HTR-8/SVneo (cell line): ENCODE measurements around the gene DPM2.

Experiments
- DNase-seq: peaks from one replicate; pipeline ENCODE4 v3.0.0; 2011; ENCODE audit warnings: low spot score, mixed read lengths; ENCODE audit not compliant: insufficient read length
- FAIRE-seq: peaks from 2 replicates; lab custom pipeline; 2011; peaks lifted over from hg19 to GRCh38; lab: Jason Lieb, UNC

DPM2 gene, protein sequence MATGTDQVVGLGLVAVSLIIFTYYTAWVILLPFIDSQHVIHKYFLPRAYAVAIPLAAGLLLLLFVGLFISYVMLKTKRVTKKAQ

DNA sequence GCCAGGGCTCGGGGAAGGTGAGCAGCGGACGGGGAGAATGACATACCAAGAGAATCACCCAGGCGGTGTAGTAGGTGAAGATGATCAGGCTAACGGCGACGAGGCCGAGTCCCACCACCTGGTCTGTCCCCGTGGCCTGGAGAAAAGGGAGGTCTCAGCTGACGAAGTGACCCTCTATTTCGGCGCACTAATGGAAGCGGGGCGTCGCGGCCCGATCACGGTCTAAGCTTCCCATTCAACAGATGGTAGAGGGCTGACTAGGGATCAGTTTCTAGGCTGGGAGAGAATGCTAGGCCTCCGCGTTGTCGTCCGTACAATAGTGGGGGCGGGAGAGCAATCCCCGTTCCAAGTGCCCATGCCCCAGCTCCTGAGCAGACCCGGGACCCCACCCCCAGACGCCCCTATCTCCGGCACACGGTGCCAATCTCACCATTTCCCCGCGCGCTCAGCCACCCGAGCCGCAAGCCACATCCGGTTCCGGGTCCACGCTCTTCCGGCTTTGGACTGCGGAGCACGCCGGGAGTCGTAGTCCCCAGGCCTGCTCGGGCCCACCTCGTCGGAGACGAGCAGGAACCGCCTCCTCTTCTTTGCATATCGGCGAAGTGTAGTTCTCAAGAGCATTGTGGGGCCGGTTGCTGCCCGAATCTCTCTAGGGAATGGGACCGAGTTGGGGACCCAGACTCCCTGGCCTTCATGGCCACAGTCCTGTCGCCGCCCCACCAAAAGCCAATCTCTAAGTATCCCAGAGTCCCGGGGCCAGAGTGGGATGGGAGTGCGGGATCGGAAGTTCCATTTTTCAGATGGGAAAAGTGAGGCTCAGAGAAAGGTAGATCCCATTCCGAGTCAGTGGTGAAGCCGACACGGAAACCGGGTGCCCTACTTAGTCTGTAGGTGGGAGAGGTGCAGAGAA is at the start of gene DPM2:
Gene DPM2, minus strand, starts transcription at position 467 of the 910 bp plus-strand sequence. Its CDS starts 34 bp downstream, at position 433.
- peak; percentile 20 for FAIRE-seq
- peak; percentile 90 for DNase-seq

DNA sequence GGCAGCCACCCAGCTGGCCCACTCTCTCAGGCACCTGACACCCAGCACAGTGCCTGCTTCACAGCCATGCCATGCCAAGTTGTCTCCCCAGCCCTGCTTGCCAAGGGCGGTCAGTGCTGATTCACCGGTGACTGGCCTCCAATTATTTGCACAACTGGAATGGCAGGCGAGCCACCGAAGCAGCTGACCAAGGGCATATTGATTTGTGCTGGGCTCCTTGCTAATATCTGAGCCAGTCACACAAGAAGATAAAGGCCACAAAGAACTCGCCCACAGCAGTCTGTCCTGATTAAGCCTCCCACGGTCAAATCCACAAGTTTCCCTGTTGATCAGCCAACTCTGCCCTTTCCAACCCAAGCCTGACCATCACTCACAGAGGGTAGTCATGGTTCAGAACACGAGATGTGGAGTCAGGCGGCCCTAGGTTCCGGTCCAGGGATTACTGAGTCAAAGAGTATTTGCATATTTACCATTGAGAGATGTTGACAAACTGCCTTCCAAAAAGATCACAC is 49.5 kb upstream of the DPM2 start:
- no peak for DNase-seq
- no peak for FAIRE-seq

DNA sequence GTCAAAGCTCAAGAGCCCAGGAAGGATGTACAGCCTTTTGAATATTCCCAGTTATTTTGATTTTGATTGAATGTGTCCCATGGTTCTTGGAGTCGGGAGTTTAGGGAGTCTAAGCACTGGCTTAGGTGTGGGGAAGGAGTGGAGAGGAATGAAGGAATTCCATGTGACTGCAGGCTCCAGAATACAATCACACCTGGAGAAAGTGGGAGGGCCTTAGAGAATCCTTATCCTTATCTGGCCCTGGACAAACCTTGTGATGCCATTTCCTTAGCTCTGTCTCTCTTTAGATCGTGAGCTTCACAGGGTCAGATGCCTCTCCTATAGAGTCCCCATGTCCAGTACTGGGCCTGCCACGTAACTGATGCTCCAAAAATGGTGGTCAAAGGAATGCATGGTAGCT is 47.4 kb upstream of the DPM2 start:
- no peak for FAIRE-seq
- DNase-seq: no peak

DNA sequence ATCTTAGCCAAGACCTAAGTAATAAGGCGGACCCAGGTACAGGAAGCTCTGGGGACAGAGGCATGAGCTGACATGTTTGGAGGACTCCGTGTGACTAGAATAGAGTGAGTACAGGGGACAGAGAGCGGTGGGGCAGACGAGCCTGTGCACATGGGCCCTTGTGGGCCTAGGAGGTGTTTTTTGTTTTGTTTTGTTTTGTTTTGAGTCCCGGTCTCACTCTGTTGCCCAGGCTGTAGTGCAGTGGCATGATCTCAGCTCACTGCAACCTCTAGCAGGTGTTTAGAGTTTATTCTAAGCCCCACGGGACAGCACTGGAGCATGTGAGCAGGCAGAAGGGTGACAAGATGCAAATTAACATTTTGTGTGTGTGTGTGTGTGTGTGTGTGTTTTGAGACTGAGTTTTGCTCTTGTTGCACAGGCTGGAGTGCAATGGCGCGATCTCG is 46.2 kb upstream of the DPM2 start:
- DNase-seq (no peak), FAIRE-seq (no peak)

DNA sequence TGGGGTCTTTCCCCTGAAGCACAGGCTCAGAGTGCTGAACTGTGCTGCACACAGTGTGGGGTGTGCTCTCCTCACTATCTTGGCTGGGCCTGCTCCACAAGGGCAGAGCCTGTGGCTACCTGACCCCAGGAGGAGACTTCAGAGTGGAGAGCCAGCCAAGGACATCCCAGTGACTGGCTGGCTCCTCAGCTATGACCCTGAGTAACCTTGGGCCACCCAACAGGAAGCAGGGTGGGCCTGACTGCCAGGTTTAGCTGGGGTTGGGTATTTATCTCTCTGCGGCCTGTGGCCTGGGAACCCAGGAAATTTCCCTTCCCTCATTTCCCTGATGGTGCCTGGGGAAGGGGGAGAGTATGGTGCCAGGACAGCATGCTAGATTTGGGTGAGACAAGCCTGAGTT is 45.3 kb upstream of the DPM2 start:
- FAIRE-seq (no peak), DNase-seq (no peak)

DNA sequence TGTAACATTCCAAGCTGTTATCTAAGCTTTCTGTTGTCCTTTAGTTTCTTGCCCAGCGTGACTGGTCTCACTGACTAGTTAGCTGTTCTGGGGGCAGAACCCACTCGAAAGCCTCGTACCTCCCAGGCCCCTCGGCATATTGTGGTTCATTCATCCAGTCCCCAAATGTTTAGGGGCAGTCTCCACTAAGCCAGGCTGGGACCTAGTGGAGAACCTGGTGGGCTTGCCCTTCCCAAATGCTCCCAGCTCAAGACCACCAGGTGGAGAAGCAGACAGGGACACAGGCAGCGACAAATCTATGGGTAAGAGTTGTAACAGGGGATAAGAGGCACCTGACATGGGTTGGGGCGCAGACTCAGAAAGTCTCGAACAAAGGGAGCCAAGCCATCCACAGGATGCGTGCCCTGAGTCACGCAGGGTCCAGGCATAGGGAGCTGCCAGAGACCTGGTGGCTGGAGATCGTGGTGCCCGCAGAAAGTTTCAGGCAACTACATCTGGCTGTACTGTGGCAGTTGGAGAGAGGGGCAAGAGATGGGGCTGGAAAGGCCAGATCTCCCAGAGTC is 44.0 kb upstream of the DPM2 start:
- DNase-seq: no peak
- no peak for FAIRE-seq

DNA sequence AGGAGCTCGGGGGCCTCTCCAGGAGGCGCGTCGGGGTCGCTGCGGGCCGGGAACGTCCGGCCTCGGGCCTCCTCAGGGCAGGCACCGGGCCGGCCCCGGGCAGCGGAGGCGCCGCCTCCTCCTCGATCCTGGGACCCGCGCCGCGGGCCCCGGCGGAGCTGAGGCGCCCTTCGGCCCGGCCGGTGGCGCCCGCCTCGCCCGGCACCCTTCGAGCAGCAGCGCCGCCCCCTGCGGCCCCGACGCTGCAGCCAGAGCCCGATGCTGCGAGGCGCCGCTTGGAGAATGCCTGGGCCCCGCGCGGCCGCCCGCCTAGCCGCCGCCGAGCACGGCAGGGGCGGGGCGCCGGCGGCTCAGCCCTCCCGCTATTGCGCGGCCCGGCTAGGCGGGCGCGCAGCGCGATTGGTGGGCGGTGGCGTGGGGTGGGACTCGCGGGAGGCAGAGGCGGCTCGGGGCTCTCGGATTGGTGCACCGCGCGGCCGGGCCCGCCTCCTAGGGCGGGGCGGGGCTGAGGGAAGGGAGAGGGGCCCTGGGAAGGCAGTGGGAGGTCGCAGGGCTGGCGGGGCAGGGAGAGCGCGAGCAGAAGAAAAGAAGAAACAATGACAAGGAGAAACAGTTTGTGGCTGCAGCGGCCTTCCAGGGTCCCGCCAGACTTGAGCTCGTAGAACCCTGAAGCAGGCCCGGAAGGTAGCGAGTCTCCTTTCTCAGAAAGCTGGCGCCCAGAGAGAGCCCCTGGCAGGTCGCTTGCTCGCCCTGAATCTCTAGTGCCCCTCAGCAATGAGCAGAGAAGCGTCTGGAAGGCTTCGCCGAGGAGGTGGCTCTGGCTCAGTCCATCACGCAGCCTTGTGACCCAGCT is 43.3 kb upstream of the DPM2 start, which contains the start of gene EEIG1:
Gene EEIG1, minus strand, starts transcription at position 284 of the 853 bp plus-strand sequence. CDS start 852 bp downstream, outside the sequence.
- DNase-seq: peak; percentile 88
- FAIRE-seq: no peak

DNA sequence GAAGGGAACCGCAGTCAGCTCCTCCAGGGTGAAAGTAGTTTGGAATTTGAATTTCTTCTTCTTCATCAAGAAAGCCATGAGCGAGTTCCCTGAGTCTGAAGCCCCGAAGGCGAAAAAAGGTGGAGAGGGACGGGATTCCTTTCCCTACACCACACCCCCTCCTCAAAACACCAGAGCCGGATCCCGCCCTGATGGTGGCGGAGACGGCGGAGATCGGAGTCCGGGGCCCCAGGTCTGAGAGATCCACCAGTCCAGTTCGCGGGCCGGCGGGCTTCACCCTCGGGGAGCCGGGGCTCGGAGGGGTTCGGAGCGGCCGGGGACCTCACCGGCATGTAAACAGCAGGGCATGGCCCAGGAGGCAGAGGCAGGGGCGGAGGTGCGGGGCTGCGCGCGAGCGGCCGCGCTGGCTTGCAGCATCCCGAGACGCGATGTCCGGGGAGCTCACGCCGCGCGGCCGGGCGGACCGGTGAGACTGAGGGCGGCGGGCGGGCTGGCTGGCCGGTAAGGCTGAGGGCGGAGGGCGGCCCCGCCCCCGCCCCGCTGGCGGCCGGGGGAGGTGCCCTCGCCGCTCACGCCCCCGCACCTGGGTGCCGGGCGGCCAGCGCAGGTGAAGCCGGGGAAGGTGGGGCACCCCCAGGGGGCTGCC is 42.5 kb upstream of the DPM2 start:
- DNase-seq (no peak), FAIRE-seq (no peak)

DNA sequence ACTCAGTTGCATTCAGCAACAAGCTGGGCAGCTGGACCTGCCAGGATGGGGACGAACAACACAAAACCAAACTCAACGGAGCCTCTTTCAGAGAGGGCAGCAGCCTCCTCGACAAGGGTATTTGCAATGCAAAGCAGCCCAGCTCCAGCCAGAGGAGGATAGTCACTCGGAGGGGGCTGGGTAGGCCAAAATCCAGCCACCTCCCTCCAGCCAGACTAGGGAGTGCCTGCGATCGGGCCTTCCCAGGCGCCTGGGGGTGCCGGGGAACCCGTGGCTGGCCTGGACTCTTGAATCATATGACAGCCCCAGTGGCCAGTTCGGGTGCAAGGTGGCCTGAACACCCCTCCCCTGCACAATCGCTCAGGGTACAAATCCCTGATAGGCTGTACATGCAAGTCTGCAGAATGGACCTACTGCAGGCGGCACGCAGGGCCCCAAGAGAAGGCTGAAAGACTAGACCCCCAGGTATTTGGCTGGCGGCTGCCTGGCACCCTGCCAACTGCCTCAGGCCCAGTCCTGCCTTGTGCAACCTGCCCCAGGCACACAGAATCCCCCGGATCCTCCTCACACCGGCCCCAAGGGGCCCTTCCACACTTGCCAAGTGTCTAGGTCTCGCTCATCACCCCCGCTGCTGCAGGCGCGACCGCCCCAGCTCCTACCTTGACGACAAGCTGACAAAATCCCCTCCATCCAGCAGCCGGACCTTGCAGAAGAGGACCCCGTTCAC is 41.8 kb upstream of the DPM2 start:
- DNase-seq: no peak
- FAIRE-seq: no peak

DNA sequence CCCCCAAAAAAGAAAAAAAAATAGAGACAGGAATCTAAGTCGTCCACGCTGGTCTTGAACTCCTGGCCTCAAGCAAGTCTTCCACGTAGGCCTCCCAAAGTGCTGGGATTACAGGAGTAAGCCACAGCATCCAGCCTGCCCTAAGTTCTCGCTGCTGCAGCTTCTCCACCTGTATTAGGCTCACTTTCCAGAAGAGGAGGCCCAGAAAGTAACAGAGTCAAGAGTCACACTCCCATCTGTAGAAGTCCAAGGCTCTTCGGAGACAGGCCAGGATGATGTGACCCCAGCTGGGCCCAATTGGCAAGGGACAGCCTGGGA is 41.3 kb upstream of the DPM2 start:
- FAIRE-seq (no peak), DNase-seq (no peak)

DNA sequence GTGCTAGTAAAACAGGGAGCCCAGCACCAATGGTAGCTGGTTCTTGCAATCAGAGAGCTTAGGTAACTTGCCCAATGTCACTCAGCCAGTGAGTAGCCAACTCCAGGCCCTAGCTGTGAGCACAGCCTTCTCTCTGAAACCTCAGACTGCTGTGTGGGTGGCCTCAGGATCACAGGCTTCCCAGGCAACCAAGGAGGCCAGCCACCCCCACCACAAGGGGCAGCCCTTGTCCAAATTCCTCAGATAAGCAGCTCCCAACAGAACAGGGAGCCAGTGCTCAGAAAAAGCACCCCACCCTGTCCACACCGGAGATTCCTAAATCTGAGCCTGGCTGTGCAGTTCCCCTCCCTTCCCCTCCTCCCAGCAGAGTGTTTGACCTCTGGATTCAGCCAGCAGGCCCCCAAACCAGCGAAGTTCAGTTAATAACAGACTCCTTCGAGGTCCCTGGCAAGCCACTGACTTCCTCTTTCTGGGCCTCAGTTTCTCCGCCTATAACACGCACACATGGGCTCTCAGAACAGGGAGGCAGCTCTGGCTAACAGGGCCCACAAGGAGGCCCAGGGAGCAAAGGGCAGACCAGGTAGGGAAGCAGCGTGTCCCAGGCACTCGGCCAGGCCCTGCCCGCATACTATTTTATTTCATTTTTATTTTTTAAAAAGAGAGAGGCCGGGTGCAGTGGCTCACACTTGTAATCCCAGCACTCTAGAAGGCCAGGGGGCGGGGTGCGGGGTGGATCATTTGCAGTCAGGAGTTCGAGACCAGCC is 40.4 kb upstream of the DPM2 start:
- FAIRE-seq: no peak
- no peak for DNase-seq

DNA sequence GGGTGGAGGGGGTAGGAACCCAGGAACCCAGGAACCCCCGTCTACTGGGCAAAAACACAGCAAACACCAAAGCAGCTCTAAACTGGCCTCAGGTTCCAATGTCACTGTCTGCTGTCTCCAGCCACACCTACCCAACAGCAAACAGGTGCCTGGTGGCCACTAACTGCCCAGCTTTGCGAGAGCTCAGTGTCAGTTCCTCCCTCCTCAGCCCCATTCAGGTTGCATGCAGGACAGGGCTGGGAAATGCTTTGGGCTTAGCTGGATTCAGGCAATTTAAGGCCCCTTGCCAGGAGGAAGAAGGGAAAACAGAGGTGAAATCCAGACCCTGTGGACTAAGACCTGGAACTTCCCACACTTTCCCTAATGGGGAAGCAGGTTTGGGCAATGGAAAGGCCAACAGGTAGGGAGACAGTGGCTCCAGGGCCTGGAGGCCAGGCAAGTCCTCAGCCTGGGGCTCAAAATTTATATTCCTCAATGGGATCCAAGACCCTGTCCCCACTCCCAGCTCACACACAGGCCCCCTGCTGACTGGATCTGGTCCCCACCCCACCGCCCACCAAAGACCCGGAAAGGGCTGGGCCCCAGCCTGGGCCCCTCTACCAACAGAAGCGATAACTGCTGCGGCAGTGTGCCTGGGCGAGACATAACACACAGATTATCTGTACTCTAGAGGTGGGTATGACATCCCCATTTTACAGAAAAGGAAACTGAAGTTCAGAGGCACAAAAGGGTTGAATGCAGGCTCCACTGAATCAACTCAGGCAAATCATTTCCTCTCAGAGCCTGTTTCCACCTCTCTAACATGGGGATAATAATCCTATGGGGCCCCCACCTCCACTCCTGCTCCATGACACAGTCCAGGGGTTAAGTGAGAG is 39.6 kb upstream of the DPM2 start:
- DNase-seq (no peak), FAIRE-seq (no peak)

DNA sequence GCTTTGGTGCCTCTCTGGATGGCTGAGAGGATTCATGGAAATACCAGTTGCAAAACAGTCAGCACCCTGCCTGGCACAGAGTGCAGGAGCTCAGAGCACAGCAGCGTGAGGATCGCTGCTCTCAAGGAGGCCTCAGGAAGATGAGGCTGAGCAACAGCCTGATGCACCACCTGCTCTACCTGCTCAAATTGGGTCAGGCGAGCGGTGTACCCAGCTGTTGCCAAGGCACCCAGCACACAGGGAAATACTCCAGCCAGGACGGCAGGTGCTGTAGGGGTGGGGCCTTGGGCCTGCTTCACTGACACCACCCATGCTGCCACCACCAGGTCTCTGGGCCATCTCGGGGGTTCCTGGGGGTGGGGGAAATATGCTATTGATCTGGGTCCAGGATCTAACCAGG is 38.8 kb upstream of the DPM2 start:
- FAIRE-seq (no peak), DNase-seq (no peak)

DNA sequence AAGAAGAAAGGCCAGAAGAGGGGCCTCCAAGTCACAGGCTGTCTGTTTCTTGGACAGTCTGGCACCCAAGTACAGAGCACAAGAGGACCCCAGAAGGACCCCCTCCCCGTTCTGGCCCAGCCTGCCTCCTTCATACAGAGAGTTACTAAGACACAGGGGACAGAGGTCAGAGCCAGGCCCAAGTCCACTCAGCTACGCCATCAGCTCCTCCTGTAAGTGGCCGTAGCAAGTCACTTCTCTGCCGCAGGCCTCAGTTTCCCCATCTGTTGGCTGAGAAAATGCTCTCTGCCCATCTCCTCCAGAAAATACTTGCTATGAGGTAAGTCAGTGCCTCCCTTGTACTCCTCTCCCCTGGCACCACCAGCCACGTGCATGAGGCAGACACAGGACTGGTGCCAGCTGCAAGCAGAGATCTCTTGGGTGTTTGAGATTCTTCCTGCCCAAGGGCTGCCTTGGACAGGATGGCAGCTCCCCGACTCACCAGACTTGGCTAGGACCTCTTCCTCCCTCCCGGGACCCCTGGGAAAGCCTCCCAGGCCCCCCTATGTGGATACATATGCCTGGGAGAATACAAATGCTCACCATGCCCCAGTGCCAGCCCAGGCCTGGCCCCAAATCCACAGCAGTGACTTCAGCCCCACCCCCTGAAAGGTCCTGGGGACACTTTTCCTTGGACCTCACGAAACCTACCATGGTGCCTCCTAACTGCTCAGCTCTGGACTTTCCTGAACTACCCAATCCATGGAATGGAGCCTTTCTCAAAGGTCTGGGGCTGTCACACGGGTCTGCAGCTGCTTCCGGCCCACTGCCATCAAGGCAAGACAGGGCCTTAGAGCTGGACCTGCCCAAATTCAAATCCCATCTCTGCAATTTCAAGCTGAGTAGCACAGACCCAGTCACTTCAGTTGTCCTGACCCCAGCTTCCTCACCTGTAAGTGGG is 38.0 kb upstream of the DPM2 start:
- no peak for FAIRE-seq
- DNase-seq: no peak

DNA sequence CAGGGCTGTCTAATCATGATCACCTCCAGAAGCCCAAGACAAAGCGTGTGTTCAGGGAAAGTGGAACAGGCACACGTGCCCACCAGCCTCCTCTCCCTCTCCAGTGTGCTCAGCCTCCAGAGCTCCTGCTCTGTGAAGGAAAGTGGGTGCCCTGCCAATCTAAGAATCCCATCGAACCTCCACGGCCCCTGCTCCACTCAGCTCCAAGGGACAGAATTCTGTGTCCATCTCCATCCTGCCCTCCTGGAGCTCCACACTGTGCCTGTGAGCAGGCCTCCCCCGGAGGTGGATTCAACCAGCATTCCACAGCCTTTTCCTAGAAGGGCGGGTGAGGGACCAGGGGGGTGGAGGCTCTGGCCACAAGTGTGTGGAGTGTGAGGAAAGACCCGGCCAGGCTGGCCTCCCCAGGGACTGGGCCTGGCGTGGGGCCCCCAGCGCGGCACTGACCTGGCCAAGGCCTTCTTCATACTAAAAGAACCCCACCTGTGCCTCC is 37.2 kb upstream of the DPM2 start:
- no peak for DNase-seq
- FAIRE-seq: no peak

DNA sequence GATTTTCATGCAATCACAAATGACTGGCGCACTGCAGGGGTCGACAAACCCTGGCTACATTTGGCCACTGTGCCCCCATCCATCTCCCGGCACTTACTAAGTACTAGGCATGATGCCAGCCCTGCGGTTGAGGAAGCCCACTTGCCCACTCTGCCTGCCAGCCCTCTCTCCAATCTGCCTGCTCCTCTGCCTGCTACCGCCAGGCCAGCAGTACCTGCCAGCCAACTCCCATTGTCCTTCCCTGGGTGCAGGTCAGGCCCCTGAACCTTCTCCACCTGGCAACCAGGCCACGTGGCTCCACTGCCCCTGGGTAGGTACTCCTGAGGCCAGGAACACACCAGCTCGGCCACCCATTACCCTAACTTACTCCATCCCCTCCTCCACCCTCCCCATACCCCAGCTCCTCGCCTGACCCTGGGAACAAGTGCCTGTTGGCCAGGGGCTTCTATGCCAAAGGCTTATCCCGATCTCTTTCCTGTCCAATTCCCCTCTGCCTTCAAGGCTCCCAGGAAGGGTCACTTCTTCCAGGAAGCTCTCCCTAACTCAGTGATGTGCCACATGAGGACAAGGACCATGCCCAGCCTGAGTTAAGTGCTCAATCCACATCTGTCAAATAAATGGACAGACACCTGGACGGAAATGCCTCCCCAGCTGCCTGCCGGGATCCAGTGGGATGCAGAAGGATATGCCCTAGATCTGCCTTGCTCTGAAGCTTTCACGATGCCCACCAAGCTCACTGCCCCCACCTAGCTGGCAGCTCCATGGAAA is 36.5 kb upstream of the DPM2 start:
- DNase-seq (no peak), FAIRE-seq (no peak)
